ENCODE measurements around the gene PRICKLE1.
"Not testable (repeated sequence)": the region's sequence is repeated elsewhere in the genome, so short reads cannot be mapped to it uniquely, and the experiment has no call there.

Gene PRICKLE1

GRCh38 chr12:42556917-42557316 is 32.6 kb downstream of the PRICKLE1 start:
- DNase-seq (ENCODE audit: low read depth in 2 of 2): no peak

GRCh38 chr12:42552822-42553221 is 36.7 kb downstream of the PRICKLE1 start:
- no peak for DNase-seq (ENCODE audit: low read depth in 2 of 2)

- no peak for DNase-seq (ENCODE audit: low read depth in 2 of 2)
These were observed 38.7 kb downstream of the PRICKLE1 start for GRCh38 chr12:42550800-42551199.

GRCh38 chr12:42546709-42547108 is 42.8 kb downstream of the PRICKLE1 start:
- no peak for DNase-seq (ENCODE audit: low read depth in 2 of 2)

GRCh38 chr12:42541965-42542364 is 47.6 kb downstream of the PRICKLE1 start:
- DNase-seq (ENCODE audit: low read depth in 2 of 2): no peak

- DNase-seq (ENCODE audit: low read depth in 2 of 2): not testable (repeated sequence)
These were observed 48.2 kb downstream of the PRICKLE1 start for GRCh38 chr12:42541308-42541707.

GRCh38 chr12:42539696-42540095 is 49.9 kb downstream of the PRICKLE1 start:
- DNase-seq (ENCODE audit: low read depth in 2 of 2): no peak

GRCh38 chr12:42538203-42538602 is 51.3 kb downstream of the PRICKLE1 start:
- DNase-seq (ENCODE audit: low read depth in 2 of 2): no peak

- no peak for DNase-seq (ENCODE audit: low read depth in 2 of 2)
These were observed 55.2 kb downstream of the PRICKLE1 start for GRCh38 chr12:42534184-42534838.

- DNase-seq (ENCODE audit: low read depth in 2 of 2): no peak
These were observed 59.3 kb downstream of the PRICKLE1 start for GRCh38 chr12:42530284-42530683.

- no peak for DNase-seq (ENCODE audit: low read depth in 2 of 2)
These were observed 64.1 kb downstream of the PRICKLE1 start for GRCh38 chr12:42525444-42525843.

- no peak for DNase-seq (ENCODE audit: low read depth in 2 of 2)
These were observed 64.8 kb downstream of the PRICKLE1 start for GRCh38 chr12:42524716-42525115.

GRCh38 chr12:42516573-42516972 is 73.0 kb downstream of the PRICKLE1 start:
- no peak for DNase-seq (ENCODE audit: low read depth in 2 of 2)

- no peak for DNase-seq (ENCODE audit: low read depth in 2 of 2)
These were observed 77.9 kb downstream of the PRICKLE1 start for GRCh38 chr12:42511656-42512055.

GRCh38 chr12:42510823-42511222 is 78.7 kb downstream of the PRICKLE1 start:
- DNase-seq (ENCODE audit: low read depth in 2 of 2): no peak

GRCh38 chr12:42508913-42509460 is 80.6 kb downstream of the PRICKLE1 start:
- no peak for DNase-seq (ENCODE audit: low read depth in 2 of 2)

- no peak for DNase-seq (ENCODE audit: low read depth in 2 of 2)
These were observed 82.0 kb downstream of the PRICKLE1 start for GRCh38 chr12:42507565-42507964.

GRCh38 chr12:42507081-42507480 is 82.5 kb downstream of the PRICKLE1 start:
- DNase-seq (ENCODE audit: low read depth in 2 of 2): no peak

GRCh38 chr12:42504049-42504448 is 85.5 kb downstream of the PRICKLE1 start:
- no peak for DNase-seq (ENCODE audit: low read depth in 2 of 2)

- DNase-seq (ENCODE audit: low read depth in 2 of 2): no peak
These were observed 86.9 kb downstream of the PRICKLE1 start for GRCh38 chr12:42502682-42503081.

- no peak for DNase-seq (ENCODE audit: low read depth in 2 of 2)
These were observed 90.8 kb downstream of the PRICKLE1 start for GRCh38 chr12:42498549-42499247.

- no peak for DNase-seq (ENCODE audit: low read depth in 2 of 2)
These were observed 92.7 kb downstream of the PRICKLE1 start for GRCh38 chr12:42496886-42497285.

GRCh38 chr12:42495244-42495643 is 94.3 kb downstream of the PRICKLE1 start:
- DNase-seq (ENCODE audit: low read depth in 2 of 2): no peak
